GM12892 (cell line): ENCODE results near the gene FTO.

ENCODE experiments used
- POLR2A ChIP-seq: IDR thresholded peaks from 2 replicates; pipeline ENCODE4 v1.6.1; 2011; ENCODE audit warnings: low read depth, low read length, control low read depth
- POLR2AphosphoS5 ChIP-seq: IDR thresholded peaks from 2 replicates; pipeline ENCODE4 v1.6.1; 2011; ENCODE audit warnings: low read depth, low read length, control low read depth
- TAF1 ChIP-seq: IDR thresholded peaks from 2 replicates; pipeline ENCODE4 v1.6.1; 2011; ENCODE audit warnings: low read depth, mild to moderate bottlenecking, control low read depth, low read length, borderline replicate concordance

- TF ChIP-seq POLR2AphosphoS5 (no peak), POLR2A (no peak), TAF1 (no peak)
Observed at GRCh38 chr16:54027062-54027461, 323.1 kb downstream of the FTO start.
